Body of pancreas (tissue), 4 donors: ENCODE measurements around the gene CDK5RAP1. TPM values are rescaled to one million over a fixed set of nuclear protein-coding genes. Genes with fewer than 3 reads are reported as not detected.

Experiments
- ATAC-seq: fragments of 150-250 bp; one replicate; pipeline ENCODE4 v1.9.1; 2016
- DNase-seq, 4 donors: peaks; one replicate each; pipeline ENCODE4 v3.0.0-alpha.2; 2019
- H3K27ac ChIP-seq, 4 donors: fragments of 200-600 bp; sonication (generic); 1 replicate in 3 of 4; 2 replicates in 1 of 4; pipeline versions ENCODE4 v1.5.1 to v1.6.1; 2016 to 2019; ENCODE audit warnings: mild to moderate bottlenecking in 1 of 4, mixed read lengths in 1 of 4, moderate library complexity in 1 of 4
- H3K27me3 ChIP-seq, 2 donors: fragments of 200-600 bp; sonication (generic); one replicate each; pipeline ENCODE4 v1.6.0; 2016; ENCODE audit warnings: mild to moderate bottlenecking in 1 of 2
- H3K36me3 ChIP-seq, 2 donors: fragments of 200-600 bp; sonication (generic); replicated peaks in 1 of 2; 2 replicates each; pipeline ENCODE4 v1.5.1; 2016; ENCODE audit warnings: low read depth in 2 of 2; ENCODE audit not compliant: insufficient read depth in 1 of 2
- H3K4me1 ChIP-seq: fragments of 200-600 bp; sonication (generic); one replicate; pipeline ENCODE4 v1.6.0; 2016
- H3K4me3 ChIP-seq, 2 donors: fragments of 200-600 bp; sonication (generic); 1 replicate in 1 of 2; 2 replicates in 1 of 2; pipeline ENCODE4 v1.5.1; 2016 to 2019
- H3K9me3 ChIP-seq, 3 donors: fragments of 200-600 bp; sonication (generic); 1 replicate in 2 of 3; 2 replicates in 1 of 3; pipeline ENCODE4 v1.5.1; 2016
- CTCF ChIP-seq, 7 experiments: fragments of 450-650 bp in 4 of 7; fragments of 200-600 bp in 3 of 7; sonication (generic) in 3 of 7; IDR thresholded peaks; one replicate each; pipeline ENCODE4 v1.5.1; 2016 to 2019; ENCODE audit warnings: antibody characterized with exemption in 7 of 7
- POLR2A ChIP-seq, 3 donors: fragments of 450-650 bp; IDR thresholded peaks; one replicate each; pipeline ENCODE4 v1.6.1; 2016; ENCODE audit warnings: antibody characterized with exemption in 3 of 3, mild to moderate bottlenecking in 2 of 3
- WGBS, 2 donors: methylation state at CpG; one replicate each; pipeline ENCODE4 v1.1.5; 2017; 5-methylcytosine and 5-hydroxymethylcytosine counted together
- intact Hi-C: fragments of 100-400 bp; cut with DNase I; formaldehyde crosslinking; loops from one replicate; pipeline ENCODE4 v1.15.1; 2023
- total RNA-seq, 2 donors: library from RNA; depleted of rRNA; stranded (reverse); fragments of >200 nt; gene quantifications; one replicate each; pipeline ENCODE4 v1.1.0, GENCODE V29; 2016

The CDK5RAP1 gene
- total RNA-seq, 2 donors from 2014 or later, result 8.8 to 27.0 TPM

- TF ChIP-seq POLR2A (IDR thresholded peaks at IDR 0.05), result no peak
- TF ChIP-seq CTCF (IDR thresholded peaks at IDR 0.05), result no peak
- Histone ChIP-seq H3K27ac (no peak overlapping the region), H3K4me1 (no peaks in the 10 kb centered on the region), H3K4me3 (no peak overlapping the region), H3K9me3 (no peaks in the 10 kb centered on the region), H3K27me3 (no peaks in the 10 kb centered on the region), H3K36me3 (no peaks in the 10 kb centered on the region)
- intact Hi-C loops, result no loop called here
- DNase-seq, result no peak
- no peak for ATAC-seq
- 93 to 99% methylated on average over 8 to 10 of the region's 15 CpGs for WGBS, 2 donors
Observed at GRCh38 chr20:33410081-33410742, 8.9 kb upstream of the CDK5RAP1 start.

GRCh38 chr20:33408716-33409654, 7.7 kb upstream of the CDK5RAP1 start:
- no peak overlapping the region for H3K27ac ChIP-seq
- no peaks in the 10 kb centered on the region for H3K27me3 ChIP-seq
- no peak for DNase-seq
- WGBS, 2 donors, result 63 to 89% methylated on average over 10 to 18 of the region's 18 CpGs
- ATAC-seq, result no peak
- TF ChIP-seq POLR2A (IDR thresholded peaks at IDR 0.05) (no peak), CTCF (IDR thresholded peaks at IDR 0.05) (no peak)
- no peaks in the 10 kb centered on the region for H3K36me3 ChIP-seq
- no peaks in the 10 kb centered on the region for H3K9me3 ChIP-seq
- H3K4me3 ChIP-seq, result no peak overlapping the region
- intact Hi-C loops, result no loop called here
- H3K4me1 ChIP-seq, result no peaks in the 10 kb centered on the region

- ATAC-seq, result no peak
- no peaks in the 10 kb centered on the region for H3K36me3 ChIP-seq
- 85 to 91% methylated on average over 9 to 10 of the region's 12 CpGs for WGBS, 2 donors
Observed at GRCh38 chr20:33408313-33408712, 7.0 kb upstream of the CDK5RAP1 start.

GRCh38 chr20:33407796-33408195, 6.5 kb upstream of the CDK5RAP1 start:
- Histone ChIP-seq H3K36me3 (no peaks in the 10 kb centered on the region), H3K27me3 (no peaks in the 10 kb centered on the region), H3K4me1 (peaks cover under 1% of the 10 kb centered on the region), H3K4me3 (no peak overlapping the region), H3K27ac (no peak overlapping the region), H3K9me3 (no peaks in the 10 kb centered on the region)
- 68 to 83% methylated on average over 2 to 4 of the region's 4 CpGs for WGBS, 2 donors
- no peak for DNase-seq
- ATAC-seq, result no peak
- intact Hi-C loops, result no loop called here
- TF ChIP-seq POLR2A (IDR thresholded peaks at IDR 0.05) (no peak), CTCF (IDR thresholded peaks at IDR 0.05) (no peak)

More at GRCh38 chr20:33408313-33408712, 7.0 kb upstream of the CDK5RAP1 start:
- Histone ChIP-seq H3K9me3 (no peaks in the 10 kb centered on the region), H3K27ac (no peak overlapping the region), H3K4me3 (no peak overlapping the region), H3K27me3 (no peaks in the 10 kb centered on the region), H3K4me1 (no peaks in the 10 kb centered on the region)
- intact Hi-C loops, result no loop called here
- DNase-seq, result no peak
- TF ChIP-seq POLR2A (IDR thresholded peaks at IDR 0.05) (no peak), CTCF (IDR thresholded peaks at IDR 0.05) (no peak)
